Neutrophil (primary cell): ENCODE measurements around the gene MIA.
A peak's percentile ranks its signal among the peaks of the same experiment; 100 is the strongest.
"Not testable (repeated sequence)": the region's sequence is repeated elsewhere in the genome, so short reads cannot be mapped to it uniquely, and the experiment has no call there.

Source experiments
- H3K27ac ChIP-seq: fragments of 200-600 bp; sonication (generic); 2 replicates; pipeline ENCODE4 v1.5.1; 2016; ENCODE audit warnings: mild to moderate bottlenecking, moderate library complexity
- H3K27me3 ChIP-seq: fragments of 200-600 bp; sonication (generic); 2 replicates; pipeline ENCODE4 v1.6.0; 2016; ENCODE audit warnings: mild to moderate bottlenecking
- H3K36me3 ChIP-seq: fragments of 200-600 bp; sonication (generic); 2 replicates; pipeline ENCODE4 v1.5.1; 2017
- H3K4me1 ChIP-seq, 2 experiments: fragments of 200-600 bp in 1 of 2; sonication (generic) in 1 of 2; 1 replicate in 1 of 2; 2 replicates in 1 of 2; pipeline versions ENCODE4 v1.5.1 to v1.6.1; 2013 to 2016; ENCODE audit warnings: low read depth in 1 of 2, low read length in 1 of 2, mild to moderate bottlenecking in 1 of 2, moderate library complexity in 1 of 2; ENCODE audit not compliant: control insufficient read depth in 1 of 2, insufficient read depth in 1 of 2
- H3K4me3 ChIP-seq, 2 experiments: fragments of 200-600 bp in 1 of 2; sonication (generic) in 1 of 2; 1 replicate in 1 of 2; 2 replicates in 1 of 2; pipeline ENCODE4 v1.5.1; 2013 to 2016; ENCODE audit warnings: low read depth in 1 of 2, low read length in 1 of 2, mild to moderate bottlenecking in 1 of 2, moderate library complexity in 1 of 2
- H3K9me3 ChIP-seq: fragments of 200-600 bp; sonication (generic); 2 replicates; pipeline ENCODE4 v1.5.1; 2016
- TF ChIP-seq, protein P1 (sequence below): fragments of 200-600 bp; sonication (generic); IDR thresholded peaks from 2 replicates; pipeline ENCODE4 v1.5.1; 2016; ENCODE audit warnings: antibody characterized with exemption

Gene MIA

DNA sequence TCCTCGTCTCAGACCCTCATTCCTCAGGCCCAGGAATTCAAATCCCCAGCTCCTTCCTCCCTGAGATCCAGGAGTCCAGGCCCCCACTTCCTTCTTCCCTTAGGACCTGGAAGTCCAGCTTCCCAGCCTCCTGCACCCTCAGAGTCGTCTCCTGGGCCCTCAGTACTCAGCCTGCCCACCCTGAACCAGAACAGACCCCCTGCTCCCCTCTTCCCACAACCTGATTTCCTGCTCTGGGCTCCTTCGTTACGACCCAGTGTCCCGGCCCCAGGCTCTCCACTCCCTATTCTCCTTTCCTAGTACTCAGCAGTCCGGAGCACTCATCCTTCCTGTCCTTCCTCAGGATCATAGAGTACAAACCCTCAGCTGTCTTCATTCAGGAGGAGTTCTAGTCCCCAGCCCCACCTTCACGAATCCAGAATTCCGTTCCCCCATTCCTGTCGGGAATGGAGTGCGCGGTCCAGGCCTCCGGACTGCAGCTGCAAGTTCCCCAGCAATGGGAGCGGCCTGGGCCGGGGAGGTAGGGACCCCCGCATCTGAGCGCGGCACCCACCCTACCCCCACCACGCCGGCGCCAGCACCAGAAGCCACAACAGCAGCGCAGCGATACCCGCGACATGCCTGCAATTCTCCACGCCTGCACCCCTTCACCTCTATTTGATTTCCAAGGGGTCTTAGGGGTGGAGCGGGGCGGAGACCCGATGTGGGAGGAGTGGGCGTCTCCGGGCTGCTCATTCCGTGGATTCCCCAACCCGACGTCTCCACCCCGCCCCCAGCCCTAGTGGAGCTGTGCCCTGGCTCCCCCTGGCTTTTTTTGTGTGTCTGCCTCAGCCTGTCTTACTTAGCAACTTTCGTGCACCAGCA is 36.4 kb downstream of the MIA start:
- no peaks in the 10 kb centered on the region for H3K9me3 ChIP-seq
- H3K4me1 ChIP-seq = peaks cover 30 to 33% of the 10 kb centered on the region in 2 experiments
- TF ChIP-seq, protein P1, sequence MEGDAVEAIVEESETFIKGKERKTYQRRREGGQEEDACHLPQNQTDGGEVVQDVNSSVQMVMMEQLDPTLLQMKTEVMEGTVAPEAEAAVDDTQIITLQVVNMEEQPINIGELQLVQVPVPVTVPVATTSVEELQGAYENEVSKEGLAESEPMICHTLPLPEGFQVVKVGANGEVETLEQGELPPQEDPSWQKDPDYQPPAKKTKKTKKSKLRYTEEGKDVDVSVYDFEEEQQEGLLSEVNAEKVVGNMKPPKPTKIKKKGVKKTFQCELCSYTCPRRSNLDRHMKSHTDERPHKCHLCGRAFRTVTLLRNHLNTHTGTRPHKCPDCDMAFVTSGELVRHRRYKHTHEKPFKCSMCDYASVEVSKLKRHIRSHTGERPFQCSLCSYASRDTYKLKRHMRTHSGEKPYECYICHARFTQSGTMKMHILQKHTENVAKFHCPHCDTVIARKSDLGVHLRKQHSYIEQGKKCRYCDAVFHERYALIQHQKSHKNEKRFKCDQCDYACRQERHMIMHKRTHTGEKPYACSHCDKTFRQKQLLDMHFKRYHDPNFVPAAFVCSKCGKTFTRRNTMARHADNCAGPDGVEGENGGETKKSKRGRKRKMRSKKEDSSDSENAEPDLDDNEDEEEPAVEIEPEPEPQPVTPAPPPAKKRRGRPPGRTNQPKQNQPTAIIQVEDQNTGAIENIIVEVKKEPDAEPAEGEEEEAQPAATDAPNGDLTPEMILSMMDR = no peak
- peak overlapping the region; percentile 79 for H3K27ac ChIP-seq
- peaks cover 34% of the 10 kb centered on the region for H3K27me3 ChIP-seq
- H3K4me3 ChIP-seq = peak overlapping the region; percentile 69 to 74
- H3K36me3 ChIP-seq = peaks cover 33% of the 10 kb centered on the region

DNA sequence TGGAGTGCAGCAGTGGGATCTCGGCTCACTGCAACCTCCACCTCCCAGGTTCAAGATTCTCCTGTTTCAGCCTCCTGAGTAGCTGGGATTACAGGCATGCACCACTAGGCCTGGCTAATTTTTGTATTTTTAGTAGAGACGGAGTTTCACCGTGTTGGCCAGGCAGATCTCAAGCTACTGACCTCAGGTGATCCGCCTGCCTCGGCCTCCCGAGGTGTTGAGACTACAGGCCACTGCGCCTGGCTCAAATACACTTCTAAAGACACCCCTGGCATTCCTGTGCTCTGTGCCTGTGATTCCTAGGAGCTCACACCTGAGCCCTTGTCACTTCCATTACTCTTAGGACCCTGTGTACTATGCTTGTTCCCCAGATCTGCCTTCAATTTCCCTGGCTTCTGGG is 37.2 kb downstream of the MIA start:
- not testable (repeated sequence) for H3K4me3 ChIP-seq, H3K27ac ChIP-seq, H3K9me3 ChIP-seq
- peaks cover 34% of the 10 kb centered on the region for H3K27me3 ChIP-seq
- peaks cover 24 to 25% of the 10 kb centered on the region in 2 experiments for H3K4me1 ChIP-seq
- H3K36me3 ChIP-seq = peaks cover 25% of the 10 kb centered on the region

DNA sequence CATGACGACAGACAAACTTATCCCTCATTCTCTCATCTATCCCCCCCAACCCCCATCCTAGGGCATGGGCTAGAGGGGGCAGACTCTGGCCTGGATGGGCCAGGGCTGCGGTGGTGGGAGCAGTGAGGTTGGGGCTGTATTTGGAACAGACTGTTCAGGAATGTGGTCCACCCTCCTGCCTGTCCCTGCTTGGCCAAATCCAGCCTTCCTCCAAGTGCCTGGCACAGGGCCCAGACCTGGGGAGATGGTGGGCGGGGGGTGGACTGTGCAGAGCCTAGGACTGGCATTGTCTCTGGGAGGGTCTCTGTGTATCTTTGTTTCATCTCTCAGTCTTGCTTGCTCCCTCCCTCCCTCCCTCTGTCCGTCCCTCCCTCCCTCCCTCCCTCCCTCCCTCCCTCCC is 37.9 kb downstream of the MIA start:
- Histone ChIP-seq H3K36me3 (peaks cover 18% of the 10 kb centered on the region), H3K9me3 (no peaks in the 10 kb centered on the region)
- TF ChIP-seq, protein P1 = no peak

DNA sequence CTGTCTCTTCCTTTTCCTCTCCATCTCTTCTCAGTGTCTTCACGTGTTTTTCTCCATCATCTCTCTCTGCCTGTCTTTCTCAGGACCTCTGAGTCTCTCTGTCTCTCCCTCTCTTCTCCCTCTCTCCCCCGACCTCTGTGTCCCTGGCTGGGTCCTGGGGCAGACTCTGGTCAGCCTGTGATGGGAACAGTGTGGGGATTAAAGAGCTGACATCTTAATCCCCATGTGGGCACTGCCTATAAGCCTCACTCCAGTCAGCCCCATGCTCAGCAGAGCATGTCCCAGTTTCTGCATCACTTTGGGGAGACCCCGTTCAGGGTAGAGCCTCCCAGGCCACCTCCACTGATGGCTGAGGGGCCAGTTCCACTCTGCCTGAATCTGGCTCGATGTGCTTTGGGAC is 39.9 kb downstream of the MIA start:
- peaks cover 35 to 38% of the 10 kb centered on the region in 2 experiments for H3K4me1 ChIP-seq
- no peak overlapping the region for H3K4me3 ChIP-seq
- no peaks in the 10 kb centered on the region for H3K36me3 ChIP-seq
- H3K27ac ChIP-seq = no peak overlapping the region
- TF ChIP-seq, protein P1 = no peak
- no peaks in the 10 kb centered on the region for H3K9me3 ChIP-seq
- peaks cover 34% of the 10 kb centered on the region for H3K27me3 ChIP-seq

More for the DNA sequence above, 37.9 kb downstream of the MIA start:
- Histone ChIP-seq H3K27me3 (peaks cover 34% of the 10 kb centered on the region), H3K27ac (no peak overlapping the region), H3K4me3 (no peak overlapping the region), H3K4me1 (peaks cover 24 to 28% of the 10 kb centered on the region in 2 experiments)

DNA sequence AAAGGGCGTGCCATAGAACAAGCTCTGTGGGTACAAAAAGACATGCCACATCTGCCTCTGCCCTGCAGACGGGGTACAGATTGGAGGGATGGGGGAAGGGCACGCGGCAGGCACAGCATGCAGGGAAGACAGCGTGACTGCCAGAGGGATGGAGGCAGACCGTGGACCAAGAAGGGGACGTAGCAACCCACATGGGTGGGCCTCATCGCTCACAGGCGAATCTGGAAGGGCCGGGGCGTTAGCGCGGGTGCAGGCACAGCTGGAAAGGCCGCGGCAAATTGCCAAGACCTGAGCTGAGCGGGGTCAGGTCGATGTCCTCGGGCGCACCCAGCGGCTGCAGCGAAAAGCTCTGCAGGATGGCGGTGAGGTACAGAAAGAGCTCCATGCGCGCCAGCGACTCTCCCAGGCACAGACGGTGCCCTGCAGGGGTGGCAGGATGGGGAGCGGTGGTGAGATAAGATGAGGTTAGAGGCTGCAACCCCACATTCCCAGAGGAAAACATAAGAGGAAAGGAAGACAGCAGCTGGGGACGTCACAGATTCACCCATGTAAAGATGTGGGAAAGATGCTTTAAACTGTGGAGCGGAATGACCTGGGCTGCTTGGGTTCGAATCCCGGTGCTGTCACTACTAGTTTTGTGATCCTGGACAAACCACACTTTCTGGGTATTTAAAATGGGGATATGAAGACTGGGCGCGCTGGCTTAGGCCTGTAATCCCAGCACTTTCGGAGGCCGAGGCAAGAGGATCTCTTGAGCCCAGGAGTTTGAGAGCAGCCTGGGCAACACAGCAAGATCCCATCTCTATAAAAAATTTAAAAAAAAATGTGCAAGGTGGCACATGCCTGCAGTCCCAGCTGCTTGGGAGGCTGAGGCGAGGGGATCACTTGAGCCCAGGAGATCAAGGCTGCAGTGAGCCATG is 43.4 kb downstream of the MIA start:
- Histone ChIP-seq H3K27me3 (peaks cover 12% of the 10 kb centered on the region), H3K4me1 (peaks cover 42 to 46% of the 10 kb centered on the region in 2 experiments), H3K4me3 (peak overlapping the region; percentile 37 to 54), H3K27ac (peak overlapping the region; percentile 91)
- H3K36me3 ChIP-seq, H3K9me3 ChIP-seq: not testable (repeated sequence)
- TF ChIP-seq, protein P1 = peak; percentile 61
